COLO668 (cell line): ENCODE results near the gene CLNK.
"Not testable (repeated sequence)": the region's sequence is repeated elsewhere in the genome, so short reads cannot be mapped to it uniquely, and the experiment has no call there.

ENCODE experiments used
- DNase-seq: peaks from one replicate; lab custom pipeline; 2025; ENCODE audit not compliant: unreplicated experiment; lab: John Stamatoyannopoulos, UW

The CLNK gene

GRCh38 chr4:10581022-10581421, 103.5 kb downstream of the CLNK start:
- no peak for DNase-seq

GRCh38 chr4:10579648-10580047, 104.9 kb downstream of the CLNK start:
- DNase-seq = no peak

DNA sequence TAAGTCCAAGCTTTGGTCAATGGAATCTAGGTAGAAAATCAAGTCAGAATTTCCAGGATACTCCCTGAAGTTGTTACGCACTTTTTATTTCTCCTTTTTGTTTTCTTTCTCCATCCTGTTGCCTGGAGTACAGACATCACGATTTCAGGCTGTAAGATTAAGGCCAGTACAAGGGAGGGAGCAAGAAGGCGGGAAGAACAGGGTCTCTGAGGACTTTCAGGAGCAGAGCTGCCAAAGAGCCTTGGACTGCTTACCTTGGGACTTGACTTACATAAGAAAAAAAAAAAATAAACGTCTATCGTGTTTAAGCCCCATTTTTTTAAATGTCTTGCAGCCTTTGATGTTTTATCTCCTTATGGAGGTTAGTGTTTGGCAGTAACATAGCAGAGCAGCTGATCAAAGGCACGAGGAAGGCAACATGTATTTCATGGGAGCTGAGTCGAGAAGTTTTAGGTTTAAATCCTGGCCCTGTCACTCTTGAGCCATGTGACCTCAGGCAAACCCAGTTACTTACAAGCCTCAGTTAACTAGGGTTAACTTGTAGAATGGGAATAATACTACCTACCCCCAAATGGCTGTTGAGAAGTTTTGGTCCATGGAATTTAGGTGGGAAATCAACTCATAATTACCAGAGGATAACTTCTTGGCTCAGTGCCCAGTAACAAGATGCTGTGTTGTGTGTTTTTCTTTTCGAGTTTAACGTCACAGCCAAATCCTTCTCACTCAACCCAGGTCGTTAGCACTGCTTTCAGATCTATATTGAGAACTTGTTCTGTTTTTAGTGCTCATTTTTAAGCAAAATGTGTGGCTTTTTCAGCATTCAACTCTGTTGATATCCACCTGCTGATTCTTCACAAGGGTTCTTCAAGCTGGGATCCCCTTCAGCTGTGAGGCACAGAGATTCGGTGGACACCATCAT, 106.8 kb downstream of the CLNK start:
- no peak for DNase-seq

- no peak for DNase-seq
Observed at GRCh38 chr4:10577018-10577417, 107.5 kb downstream of the CLNK start.

GRCh38 chr4:10576236-10576635, 108.3 kb downstream of the CLNK start:
- no peak for DNase-seq

GRCh38 chr4:10575414-10575813, 109.2 kb downstream of the CLNK start:
- DNase-seq = no peak

- not testable (repeated sequence) for DNase-seq
Observed at GRCh38 chr4:10574553-10574952, 110.0 kb downstream of the CLNK start.

GRCh38 chr4:10571909-10572308, 112.7 kb downstream of the CLNK start:
- DNase-seq = no peak

- DNase-seq = no peak
Observed at GRCh38 chr4:10569491-10569890, 115.1 kb downstream of the CLNK start.

DNA sequence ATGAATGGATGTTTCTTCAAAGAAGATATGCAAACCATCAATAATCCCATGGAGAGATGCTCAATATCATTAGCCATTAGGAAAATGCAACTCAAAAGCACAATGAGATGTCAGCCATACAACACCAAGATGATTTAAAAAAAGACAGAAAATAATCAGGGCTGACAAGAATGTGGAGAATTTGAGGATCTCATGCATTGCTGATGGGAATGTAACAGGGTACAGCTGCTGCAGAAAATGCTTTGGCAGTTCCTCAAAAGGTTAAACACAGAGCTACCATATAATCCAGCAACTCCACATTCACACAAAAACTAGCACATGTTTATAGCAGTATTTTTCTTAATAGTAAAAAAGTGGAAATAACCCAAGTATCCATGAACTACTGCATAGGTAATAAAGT, 116.8 kb downstream of the CLNK start:
- no peak for DNase-seq

- DNase-seq = no peak
Observed at GRCh38 chr4:10565166-10565780, 119.3 kb downstream of the CLNK start.

DNA sequence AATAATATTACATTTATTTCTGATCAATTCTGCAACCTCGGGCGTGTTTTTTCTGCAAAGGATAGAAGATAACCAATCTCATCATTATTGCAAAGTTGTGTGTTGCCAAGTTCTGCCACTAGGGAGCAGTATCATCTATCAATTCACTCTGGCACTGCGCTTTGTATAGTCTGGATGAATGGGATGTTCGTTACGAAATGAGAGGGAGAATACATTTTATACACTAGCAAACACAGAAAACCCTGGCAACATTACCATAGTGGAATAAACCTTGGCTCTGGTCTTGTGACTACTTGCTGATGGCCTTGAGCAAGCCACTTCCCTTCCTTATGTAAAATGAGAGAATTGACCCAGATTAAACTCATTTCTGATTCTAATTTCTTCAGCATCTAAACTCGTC, 129.9 kb downstream of the CLNK start:
- DNase-seq = peak; percentile 52

DNA sequence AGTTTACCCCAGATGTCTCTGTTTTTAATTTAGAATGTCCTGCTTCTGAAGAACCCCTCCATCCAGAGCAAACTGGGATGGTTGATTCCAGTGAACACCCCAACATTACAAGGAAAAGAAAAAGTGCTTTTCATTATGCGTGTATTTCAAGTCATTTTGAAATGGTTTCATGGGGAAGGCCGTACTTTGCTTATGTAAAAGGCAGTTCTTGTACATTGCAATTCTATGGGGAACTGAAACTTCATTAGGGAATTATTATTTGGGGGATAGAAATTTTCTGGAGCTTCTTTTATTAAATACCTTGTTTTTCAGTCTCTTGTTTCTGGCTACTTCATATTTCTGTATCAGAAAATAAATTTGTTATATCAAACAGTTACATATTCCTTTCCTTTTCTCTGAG, 130.4 kb downstream of the CLNK start:
- no peak for DNase-seq

GRCh38 chr4:10552591-10553280, 131.8 kb downstream of the CLNK start:
- no peak for DNase-seq

- DNase-seq = no peak
Observed at GRCh38 chr4:10535912-10536311, 148.7 kb downstream of the CLNK start.

- no peak for DNase-seq
Observed at GRCh38 chr4:10534820-10535219, 149.7 kb downstream of the CLNK start.

- DNase-seq = no peak
Observed at GRCh38 chr4:10532155-10532554, 152.4 kb downstream of the CLNK start.

GRCh38 chr4:10530137-10530786, 154.3 kb downstream of the CLNK start:
- no peak for DNase-seq

DNA sequence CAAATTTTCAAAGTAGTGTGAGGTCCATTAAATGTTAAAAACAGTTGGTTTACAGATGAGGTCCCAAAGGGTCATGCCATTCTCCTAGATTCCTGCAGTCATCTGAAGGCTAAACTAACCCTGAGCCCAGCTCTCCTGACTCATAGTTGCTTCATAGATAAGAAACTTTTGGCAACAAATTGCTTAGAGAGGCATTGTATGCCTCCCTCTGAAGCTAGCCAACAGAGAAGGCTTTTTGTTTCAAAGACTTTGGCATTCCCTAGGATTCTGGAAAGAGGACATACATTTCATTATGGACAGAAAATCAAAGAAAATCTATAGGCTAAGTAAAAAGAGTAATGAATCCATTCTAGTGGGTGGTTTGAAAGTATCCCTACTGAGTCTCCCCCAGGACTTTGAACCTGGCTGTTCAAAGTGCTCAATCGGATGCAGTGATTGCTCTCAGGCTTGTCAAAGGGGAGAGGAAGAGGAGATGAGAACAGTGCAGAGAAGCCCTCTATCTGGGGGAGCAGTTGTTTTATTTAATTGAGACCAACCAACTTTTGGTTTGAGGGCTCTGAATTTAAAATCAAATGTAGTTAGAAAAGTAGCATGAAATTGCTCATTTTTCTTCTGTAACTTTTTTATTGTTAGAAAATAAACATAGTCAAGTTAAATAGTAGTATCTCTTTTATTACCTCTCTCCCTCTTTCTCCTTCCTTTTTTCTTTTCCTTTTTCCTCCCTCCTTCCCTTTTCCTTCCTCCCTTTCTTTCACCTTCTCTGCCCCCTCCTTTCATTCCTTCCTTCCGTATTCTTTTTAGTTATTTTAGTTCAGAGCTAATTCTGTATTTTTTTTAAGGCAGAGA, 155.1 kb downstream of the CLNK start:
- no peak for DNase-seq

GRCh38 chr4:10527438-10527837, 157.1 kb downstream of the CLNK start:
- no peak for DNase-seq
